Mesothelial cell of epicardium (in vitro differentiated cells): ENCODE measurements around the gene NPW. TPM values are rescaled to one million over a fixed set of nuclear protein-coding genes. Genes with fewer than 3 reads are reported as not detected.

Source experiments
- DNase-seq, 2 experiments: peaks; one replicate each; pipeline ENCODE4 v3.0.0; 2021; ENCODE audit warnings: low spot score in 2 of 2; ENCODE audit not compliant: unreplicated experiment in 2 of 2
- H3K27ac Mint-ChIP-seq: 2 replicates; pipeline ENCODE4 v1.8.0; 2021; ENCODE audit warnings: mixed read lengths
- H3K27me3 Mint-ChIP-seq: 2 replicates; pipeline ENCODE4 v1.8.0; 2021; ENCODE audit warnings: low read depth, mixed read lengths
- H3K36me3 Mint-ChIP-seq: 2 replicates; pipeline ENCODE4 v1.8.0; 2021; ENCODE audit warnings: mixed read lengths
- H3K4me1 Mint-ChIP-seq: 2 replicates; pipeline ENCODE4 v1.8.0; 2021; ENCODE audit warnings: mixed read lengths
- H3K4me3 Mint-ChIP-seq: 2 replicates; pipeline ENCODE4 v1.8.0; 2021; ENCODE audit warnings: mild to moderate bottlenecking, moderate library complexity, mixed read lengths
- H3K9me3 Mint-ChIP-seq: 2 replicates; pipeline ENCODE4 v1.8.0; 2021; ENCODE audit warnings: mixed read lengths
- total RNA-seq: library from RNA; stranded (reverse); gene quantifications from 3 replicates; pipeline ENCODE4 v1.2.1, GENCODE V29; 2021
- TF ChIP-seq, protein P1 (sequence below): fragments of 200-600 bp; sonication (generic); IDR thresholded peaks from one replicate; pipeline ENCODE4 v1.5.0; 2021; ENCODE audit warnings: antibody characterized with exemption; ENCODE audit not compliant: unreplicated experiment

Gene NPW
- total RNA-seq, 1 donor from 2014 or later: 14.0 TPM

DNA sequence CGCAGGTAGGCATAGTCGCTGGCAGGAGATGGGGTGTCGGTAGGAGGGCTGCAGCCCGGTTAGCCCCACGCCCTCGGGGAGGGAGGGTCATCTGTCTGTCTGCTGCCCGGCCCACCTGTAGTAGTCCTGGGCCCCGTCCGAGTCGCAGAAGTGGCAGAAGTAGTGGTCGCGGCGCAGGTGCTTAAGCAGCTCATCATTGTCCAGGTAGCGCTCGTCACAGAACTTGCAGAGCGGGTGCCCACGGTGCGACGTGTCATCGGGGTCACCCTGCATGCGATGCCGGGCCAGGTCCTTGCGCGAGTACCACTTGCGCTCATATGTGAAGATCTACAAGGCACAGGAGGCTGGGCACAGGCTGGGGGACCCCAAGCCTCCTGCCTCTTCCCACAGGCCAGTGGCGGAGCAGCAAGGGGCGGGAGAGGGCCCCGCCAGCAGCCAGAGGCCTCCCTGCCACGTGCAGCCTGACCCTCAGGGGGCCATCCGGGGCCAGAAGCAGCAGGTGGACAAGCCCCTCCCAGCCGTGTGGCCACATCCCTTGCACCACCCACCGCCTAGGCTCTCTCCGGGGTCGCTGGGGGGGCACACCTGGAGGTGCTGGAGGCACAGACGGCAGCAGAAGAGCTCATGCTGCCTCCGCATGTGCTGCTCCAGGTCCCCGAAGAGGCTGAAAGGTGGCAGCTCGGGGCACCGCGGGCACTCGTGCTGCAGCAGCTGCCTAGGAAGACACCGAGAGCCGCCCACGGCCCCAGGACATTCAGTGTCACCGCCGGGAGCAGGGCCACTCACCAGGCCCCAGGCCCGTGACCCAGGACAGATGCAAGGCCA is 17.0 kb upstream of the NPW start:
- no peaks in the 10 kb centered on the region for H3K27me3 Mint-ChIP-seq
- TF ChIP-seq, protein P1, sequence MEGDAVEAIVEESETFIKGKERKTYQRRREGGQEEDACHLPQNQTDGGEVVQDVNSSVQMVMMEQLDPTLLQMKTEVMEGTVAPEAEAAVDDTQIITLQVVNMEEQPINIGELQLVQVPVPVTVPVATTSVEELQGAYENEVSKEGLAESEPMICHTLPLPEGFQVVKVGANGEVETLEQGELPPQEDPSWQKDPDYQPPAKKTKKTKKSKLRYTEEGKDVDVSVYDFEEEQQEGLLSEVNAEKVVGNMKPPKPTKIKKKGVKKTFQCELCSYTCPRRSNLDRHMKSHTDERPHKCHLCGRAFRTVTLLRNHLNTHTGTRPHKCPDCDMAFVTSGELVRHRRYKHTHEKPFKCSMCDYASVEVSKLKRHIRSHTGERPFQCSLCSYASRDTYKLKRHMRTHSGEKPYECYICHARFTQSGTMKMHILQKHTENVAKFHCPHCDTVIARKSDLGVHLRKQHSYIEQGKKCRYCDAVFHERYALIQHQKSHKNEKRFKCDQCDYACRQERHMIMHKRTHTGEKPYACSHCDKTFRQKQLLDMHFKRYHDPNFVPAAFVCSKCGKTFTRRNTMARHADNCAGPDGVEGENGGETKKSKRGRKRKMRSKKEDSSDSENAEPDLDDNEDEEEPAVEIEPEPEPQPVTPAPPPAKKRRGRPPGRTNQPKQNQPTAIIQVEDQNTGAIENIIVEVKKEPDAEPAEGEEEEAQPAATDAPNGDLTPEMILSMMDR: no peak
- H3K36me3 Mint-ChIP-seq: peaks cover 9% of the 10 kb centered on the region
- H3K27ac Mint-ChIP-seq: no peak overlapping the region
- no peak overlapping the region for H3K4me3 Mint-ChIP-seq
- no peak for DNase-seq
- peaks cover 11% of the 10 kb centered on the region for H3K4me1 Mint-ChIP-seq
- no peaks in the 10 kb centered on the region for H3K9me3 Mint-ChIP-seq

DNA sequence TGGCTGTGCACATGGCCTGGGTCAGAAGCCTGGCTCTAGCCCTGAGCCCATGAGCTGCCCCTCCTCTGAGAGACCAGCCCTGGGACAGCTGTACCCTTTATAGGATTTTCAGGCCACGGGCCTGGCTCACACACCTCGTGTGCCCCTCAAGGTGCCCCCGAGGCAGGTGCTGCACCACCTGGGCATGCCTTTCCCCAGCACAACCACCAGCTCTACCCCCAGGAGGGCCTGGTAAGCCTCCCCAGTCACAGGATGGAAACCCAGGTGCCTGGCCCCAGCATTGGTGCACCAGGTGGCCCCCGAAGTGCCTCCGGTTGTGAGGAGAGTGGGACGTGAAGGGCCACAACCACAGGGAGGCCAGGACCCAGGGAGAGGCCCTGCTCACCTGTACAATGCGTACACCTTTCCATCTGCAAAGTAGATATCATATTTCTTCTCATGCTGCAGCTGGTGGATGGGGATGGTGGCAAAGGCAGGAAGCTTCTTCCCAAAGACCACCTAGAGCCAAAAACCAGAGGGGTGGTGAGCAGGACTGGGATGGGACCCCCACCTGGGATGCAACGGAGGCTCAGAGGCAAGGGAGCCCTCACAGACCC is 16.3 kb upstream of the NPW start:
- no peaks in the 10 kb centered on the region for H3K27me3 Mint-ChIP-seq
- H3K4me1 Mint-ChIP-seq: peaks cover 17% of the 10 kb centered on the region
- no peak overlapping the region for H3K27ac Mint-ChIP-seq
- no peak for DNase-seq
- H3K9me3 Mint-ChIP-seq: no peaks in the 10 kb centered on the region
- no peak overlapping the region for H3K4me3 Mint-ChIP-seq
- H3K36me3 Mint-ChIP-seq: peaks cover 8% of the 10 kb centered on the region
- TF ChIP-seq, protein P1: no peak

DNA sequence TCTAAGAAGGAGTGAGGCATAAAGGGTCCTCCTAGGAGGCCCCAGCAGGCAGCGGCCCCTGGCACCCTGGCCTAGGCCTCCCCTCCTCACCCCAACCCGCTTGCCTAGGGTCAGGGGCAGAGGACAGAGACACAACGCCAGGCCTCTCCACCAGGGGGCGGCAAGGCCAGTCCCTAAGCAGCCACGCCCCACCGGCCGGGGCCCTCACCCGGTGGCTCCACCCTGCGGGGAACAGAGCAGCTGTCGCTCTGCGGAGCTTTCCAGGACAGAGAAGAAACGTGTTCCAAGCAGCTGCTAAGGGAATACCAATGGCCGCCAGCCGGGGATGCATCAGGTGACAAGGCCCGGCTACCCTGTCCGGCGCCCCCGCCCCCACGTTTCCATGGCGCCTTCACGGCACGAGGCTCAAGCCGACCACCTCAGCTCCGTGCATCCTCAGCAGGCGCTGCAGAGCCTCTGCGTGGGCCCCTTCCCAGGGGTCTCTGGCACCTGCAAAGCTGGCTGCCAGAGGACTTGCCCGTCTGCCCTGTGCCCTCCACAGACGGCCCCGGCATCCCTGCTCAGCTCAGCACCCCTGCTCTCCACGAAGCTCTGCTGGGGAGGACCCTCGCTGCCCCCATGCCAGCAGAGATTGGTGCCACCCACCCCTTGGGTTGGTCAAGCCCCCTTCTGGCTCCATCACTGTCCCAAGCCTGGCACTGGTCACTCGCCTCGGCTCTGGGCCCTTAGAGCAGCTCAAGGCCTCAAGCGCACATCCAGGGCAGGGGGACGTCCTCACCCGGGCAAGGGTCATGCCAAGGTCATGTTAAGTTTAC is 15.6 kb upstream of the NPW start:
- TF ChIP-seq, protein P1: peak; percentile 91
- Mint-ChIP-seq H3K9me3 (no peaks in the 10 kb centered on the region), H3K4me1 (peaks cover 24% of the 10 kb centered on the region), H3K27ac (no peak overlapping the region), H3K36me3 (peaks cover 8% of the 10 kb centered on the region), H3K4me3 (no peak overlapping the region), H3K27me3 (no peaks in the 10 kb centered on the region)
- DNase-seq: peak; percentile 83 to 91

DNA sequence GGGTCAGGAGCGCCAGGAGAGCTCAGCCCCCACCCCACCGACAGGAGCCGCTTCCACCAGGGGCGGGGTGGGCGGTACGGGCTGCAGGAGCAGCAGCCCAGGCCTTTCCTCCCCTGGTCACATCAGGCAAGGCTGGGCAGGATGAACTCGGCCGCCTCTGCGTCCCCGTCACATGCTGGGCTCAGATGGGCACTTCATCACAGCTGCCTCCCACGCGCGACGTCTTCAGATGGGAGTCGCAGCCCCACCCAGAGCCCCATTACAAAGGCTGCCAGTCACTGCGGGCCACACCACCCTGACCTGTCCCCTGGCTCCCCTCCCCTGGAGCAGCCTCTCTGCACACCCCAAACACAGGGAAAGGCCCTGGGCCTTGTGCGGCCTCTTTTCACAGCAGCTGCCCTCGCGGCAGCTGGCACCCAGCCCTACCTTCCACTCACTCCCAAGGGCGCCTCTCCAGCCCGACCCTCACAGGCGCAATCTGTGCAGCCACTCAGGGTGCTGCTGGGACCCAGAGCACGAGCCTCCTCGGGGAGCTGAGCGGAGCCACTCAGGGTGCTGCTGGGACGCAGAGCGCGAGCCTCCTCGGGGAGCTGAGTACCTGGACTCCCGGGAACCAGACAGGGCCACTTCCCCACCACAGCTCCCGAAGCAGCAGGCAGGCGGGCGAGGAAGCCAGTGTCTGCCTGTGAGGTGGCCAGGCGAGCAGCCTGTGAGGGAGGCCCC is 14.6 kb upstream of the NPW start:
- Mint-ChIP-seq H3K9me3 (no peaks in the 10 kb centered on the region), H3K27me3 (no peaks in the 10 kb centered on the region), H3K36me3 (peaks cover 8% of the 10 kb centered on the region), H3K4me3 (no peak overlapping the region), H3K4me1 (peaks cover 24% of the 10 kb centered on the region), H3K27ac (no peak overlapping the region)
- TF ChIP-seq, protein P1: no peak
- DNase-seq: no peak

DNA sequence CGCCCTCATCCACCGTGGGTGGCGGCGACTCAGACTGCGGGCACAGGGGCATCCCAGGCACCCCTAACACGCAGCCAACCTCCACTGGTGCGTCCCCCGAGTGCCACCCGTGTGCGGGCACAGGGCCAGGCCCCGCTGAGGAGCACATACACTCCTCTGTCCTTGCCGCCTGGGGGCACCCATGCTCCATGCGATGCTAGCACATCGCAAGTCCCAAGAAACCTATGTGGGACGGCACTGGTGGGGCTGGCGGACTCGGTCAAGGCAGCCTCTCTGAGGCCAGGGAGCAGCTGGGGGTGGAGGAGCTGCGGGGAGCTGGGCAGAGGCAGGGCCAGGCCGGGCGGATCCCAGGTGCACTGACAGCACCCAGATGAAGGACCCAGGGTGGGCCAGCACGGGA is 13.9 kb upstream of the NPW start:
- peaks cover 29% of the 10 kb centered on the region for H3K4me1 Mint-ChIP-seq
- H3K36me3 Mint-ChIP-seq: peaks cover 8% of the 10 kb centered on the region
- no peak overlapping the region for H3K27ac Mint-ChIP-seq
- TF ChIP-seq, protein P1: no peak
- H3K4me3 Mint-ChIP-seq: no peak overlapping the region
- no peak for DNase-seq
- H3K9me3 Mint-ChIP-seq: no peaks in the 10 kb centered on the region
- no peaks in the 10 kb centered on the region for H3K27me3 Mint-ChIP-seq
